ENCODE data around the gene TMEM181.

- TF ChIP-seq POLR2AphosphoS5 (IDR thresholded peaks at IDR 0.05; ENCODE audit: low read depth) (no peak), CTCF (IDR thresholded peaks at IDR 0.05; ENCODE audit: insufficient read depth, low read length) (no peak), GABPA (IDR thresholded peaks at IDR 0.05; ENCODE audit: low read depth) (no peak), SPI1 (IDR thresholded peaks at IDR 0.05; ENCODE audit: borderline replicate concordance, low read depth) (no peak)
Measured at GRCh38 chr6:158569036-158569435, 9.1 kb downstream of the TMEM181 start.

All from HL-60 (cell line).